Suppressor macrophage treated with lipopolysaccharide for 4 hours (primary cell): ENCODE measurements around the gene CISTR.

Experiments
- DNase-seq: peaks from one replicate; pipeline ENCODE4 v3.0.0-alpha.2; 2020

Gene CISTR

DNA sequence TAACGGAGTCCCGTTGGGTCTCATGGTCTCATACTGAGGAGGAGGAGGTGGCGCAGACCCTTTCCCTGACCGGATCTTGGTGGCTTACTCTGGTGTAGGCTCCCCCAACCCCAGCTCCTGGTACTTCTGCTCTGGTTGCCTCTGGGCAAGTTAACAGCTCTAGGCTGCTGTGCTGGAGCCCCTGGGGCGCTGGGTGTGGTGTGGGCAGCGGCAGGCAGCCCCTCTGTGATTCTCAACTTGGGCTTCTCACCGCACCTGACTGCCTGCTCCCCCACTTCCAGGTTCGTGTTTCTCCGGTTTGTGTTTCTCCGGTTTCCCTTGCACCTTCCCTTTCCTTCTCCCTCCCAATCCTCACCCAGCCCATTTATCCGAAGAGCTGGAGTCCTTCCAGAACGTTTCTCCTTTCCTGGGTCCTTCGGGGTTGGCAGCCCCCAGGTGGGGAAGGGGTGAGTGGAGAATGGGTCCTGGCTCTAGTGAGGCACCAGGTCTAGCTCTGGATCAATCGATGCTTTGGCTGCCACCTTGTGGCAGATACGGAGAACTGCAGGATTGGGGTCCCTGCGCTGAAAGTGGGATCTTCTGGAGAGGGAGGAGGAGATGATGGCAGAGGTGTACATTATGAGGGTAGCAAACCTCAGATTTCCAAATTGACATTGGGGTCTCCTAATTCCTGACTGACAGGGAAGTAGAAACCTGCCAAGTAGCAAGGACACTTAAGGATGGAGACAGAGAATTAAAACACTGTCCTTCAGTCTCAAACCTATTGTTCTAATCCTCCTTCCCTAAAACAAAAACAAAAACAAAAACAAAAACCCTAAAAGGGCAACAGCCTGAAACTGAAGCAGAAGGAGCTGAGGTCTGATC, 8.3 kb downstream of the CISTR start:
- DNase-seq, result peak; percentile 75

- no peak for DNase-seq
Measured at GRCh38 chr12:53740130-53740491, 11.7 kb downstream of the CISTR start.

- no peak for DNase-seq
Measured at GRCh38 chr12:53739214-53740129, 12.3 kb downstream of the CISTR start.

GRCh38 chr12:53738406-53739213, 13.2 kb downstream of the CISTR start:
- DNase-seq, result no peak

DNA sequence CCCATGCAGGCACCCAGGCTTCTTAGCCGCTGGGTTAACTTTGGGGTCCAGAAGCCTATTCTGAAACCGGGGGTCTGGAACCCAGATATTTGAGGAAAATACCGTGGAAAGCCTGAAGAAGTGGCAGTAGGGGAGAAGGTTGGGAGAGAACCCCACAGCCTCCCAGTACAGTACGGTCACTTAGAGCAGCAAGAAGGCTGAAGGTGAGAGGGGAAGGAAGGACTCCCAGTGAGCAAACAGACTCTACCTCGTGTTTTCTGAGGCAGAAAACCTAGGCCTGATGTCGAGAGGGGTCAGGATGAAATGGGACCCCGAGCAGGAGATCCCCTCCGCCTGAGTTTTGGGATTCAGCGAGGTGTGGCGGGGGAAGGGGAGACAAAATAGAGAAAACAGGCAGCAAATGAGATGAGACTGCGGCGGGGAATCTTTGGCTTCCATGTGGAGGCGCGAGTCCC, 13.8 kb downstream of the CISTR start:
- DNase-seq, result no peak

- DNase-seq, result no peak
Measured at GRCh38 chr12:53737093-53737808, 14.5 kb downstream of the CISTR start.

- DNase-seq, result no peak
Measured at GRCh38 chr12:53736592-53736991, 15.2 kb downstream of the CISTR start.

- no peak for DNase-seq
Measured at GRCh38 chr12:53735556-53735955, 16.2 kb downstream of the CISTR start.

GRCh38 chr12:53734425-53734824, 17.4 kb downstream of the CISTR start:
- no peak for DNase-seq

- DNase-seq, result no peak
Measured at GRCh38 chr12:53733807-53734200, 18.0 kb downstream of the CISTR start.

GRCh38 chr12:53733051-53733806, 18.6 kb downstream of the CISTR start:
- DNase-seq, result no peak

GRCh38 chr12:53729644-53730043, 22.1 kb downstream of the CISTR start:
- peak; percentile 80 for DNase-seq

- no peak for DNase-seq
Measured at GRCh38 chr12:53728206-53728605, 23.6 kb downstream of the CISTR start.

- DNase-seq, result peak; percentile 98
Measured at GRCh38 chr12:53727310-53728041, 24.3 kb downstream of the CISTR start, which contains the start of gene CALCOCO1. CALCOCO1 (minus strand) TSS chr12:53727452; CDS start chr12:53725242, 2,210 bp downstream.

GRCh38 chr12:53726946-53727309, 24.9 kb downstream of the CISTR start:
- no peak for DNase-seq

GRCh38 chr12:53726341-53726740, 25.4 kb downstream of the CISTR start:
- DNase-seq, result peak; percentile 65

GRCh38 chr12:53725824-53726223, 26.0 kb downstream of the CISTR start:
- no peak for DNase-seq

- no peak for DNase-seq
Measured at GRCh38 chr12:53722450-53723041, 29.2 kb downstream of the CISTR start.

DNA sequence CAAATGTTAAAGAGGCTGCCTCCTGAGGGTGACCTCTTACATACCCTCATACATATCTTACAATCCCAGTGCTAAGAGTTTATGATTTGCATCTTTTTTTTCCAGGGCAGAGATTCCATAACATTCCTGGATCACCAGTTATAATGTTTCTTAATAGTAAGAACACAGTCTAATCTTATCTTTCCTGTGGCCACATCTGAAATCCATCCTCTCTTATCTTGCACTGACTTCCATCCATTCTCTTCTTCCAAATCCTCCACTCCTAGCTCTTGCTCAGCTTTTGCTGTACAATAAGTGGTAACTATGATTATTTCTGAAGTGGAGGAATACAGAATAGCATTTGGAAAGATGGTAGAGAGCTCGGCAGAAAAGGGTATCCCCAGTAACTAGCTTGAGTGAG, 30.8 kb downstream of the CISTR start:
- DNase-seq, result no peak

- DNase-seq, result no peak
Measured at GRCh38 chr12:53719649-53720048, 32.1 kb downstream of the CISTR start.
